WI38 (cell line): Measurements from ENCODE around the gene NR4A1.

Experiments used
- H3K4me3 ChIP-seq: 2 replicates; pipeline ENCODE4 v1.5.1; 2011; ENCODE audit warnings: low read depth, mild to moderate bottlenecking, control low read depth, low read length
- TF ChIP-seq, protein P1 (sequence below): IDR thresholded peaks from 2 replicates; pipeline ENCODE4 v1.5.1; 2012; ENCODE audit warnings: low read depth, mild to moderate bottlenecking, control low read depth, low read length

The NR4A1 gene

DNA sequence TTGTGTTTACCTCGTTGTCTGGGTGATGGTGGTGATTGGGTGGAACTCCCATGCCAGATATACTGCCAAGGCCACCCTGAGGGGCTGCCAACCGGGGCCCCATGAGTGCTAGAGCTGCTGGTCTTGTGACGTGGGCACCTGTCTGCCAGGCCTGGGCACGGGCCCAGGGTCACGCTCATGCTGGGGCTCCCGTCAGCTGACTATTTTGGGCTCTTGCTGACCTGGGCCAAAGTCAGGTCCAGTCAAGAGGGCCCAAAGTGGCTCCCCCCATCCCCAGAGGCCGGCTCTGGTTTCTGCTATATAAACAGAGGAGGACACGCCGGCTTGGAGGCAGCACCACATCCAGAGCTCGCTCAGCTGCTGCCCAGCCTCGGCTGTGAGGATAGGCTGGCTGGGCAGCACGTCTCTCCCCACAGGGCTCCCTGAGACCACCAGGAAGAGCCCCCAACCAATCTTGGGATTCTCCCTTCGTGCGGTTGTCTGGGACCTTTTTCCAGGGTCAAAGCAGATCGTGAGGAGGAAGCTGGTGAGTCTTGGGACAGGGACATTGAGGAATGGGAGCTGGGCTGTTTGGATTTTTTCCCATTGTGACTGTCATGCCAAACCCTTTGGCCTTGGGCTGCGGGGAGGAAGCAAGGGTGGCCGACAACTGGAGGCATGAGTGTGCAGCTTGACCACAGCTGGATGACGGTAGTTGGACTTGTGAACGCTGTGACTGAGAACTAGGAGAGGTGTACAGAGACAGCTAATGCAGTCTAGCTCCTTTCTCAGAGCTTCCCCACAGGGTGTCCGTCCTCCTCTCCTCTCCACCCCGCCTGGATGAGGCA is 7.6 kb upstream of the NR4A1 start:
- no peak overlapping the region for H3K4me3 ChIP-seq
- TF ChIP-seq, protein P1, sequence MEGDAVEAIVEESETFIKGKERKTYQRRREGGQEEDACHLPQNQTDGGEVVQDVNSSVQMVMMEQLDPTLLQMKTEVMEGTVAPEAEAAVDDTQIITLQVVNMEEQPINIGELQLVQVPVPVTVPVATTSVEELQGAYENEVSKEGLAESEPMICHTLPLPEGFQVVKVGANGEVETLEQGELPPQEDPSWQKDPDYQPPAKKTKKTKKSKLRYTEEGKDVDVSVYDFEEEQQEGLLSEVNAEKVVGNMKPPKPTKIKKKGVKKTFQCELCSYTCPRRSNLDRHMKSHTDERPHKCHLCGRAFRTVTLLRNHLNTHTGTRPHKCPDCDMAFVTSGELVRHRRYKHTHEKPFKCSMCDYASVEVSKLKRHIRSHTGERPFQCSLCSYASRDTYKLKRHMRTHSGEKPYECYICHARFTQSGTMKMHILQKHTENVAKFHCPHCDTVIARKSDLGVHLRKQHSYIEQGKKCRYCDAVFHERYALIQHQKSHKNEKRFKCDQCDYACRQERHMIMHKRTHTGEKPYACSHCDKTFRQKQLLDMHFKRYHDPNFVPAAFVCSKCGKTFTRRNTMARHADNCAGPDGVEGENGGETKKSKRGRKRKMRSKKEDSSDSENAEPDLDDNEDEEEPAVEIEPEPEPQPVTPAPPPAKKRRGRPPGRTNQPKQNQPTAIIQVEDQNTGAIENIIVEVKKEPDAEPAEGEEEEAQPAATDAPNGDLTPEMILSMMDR = no peak

DNA sequence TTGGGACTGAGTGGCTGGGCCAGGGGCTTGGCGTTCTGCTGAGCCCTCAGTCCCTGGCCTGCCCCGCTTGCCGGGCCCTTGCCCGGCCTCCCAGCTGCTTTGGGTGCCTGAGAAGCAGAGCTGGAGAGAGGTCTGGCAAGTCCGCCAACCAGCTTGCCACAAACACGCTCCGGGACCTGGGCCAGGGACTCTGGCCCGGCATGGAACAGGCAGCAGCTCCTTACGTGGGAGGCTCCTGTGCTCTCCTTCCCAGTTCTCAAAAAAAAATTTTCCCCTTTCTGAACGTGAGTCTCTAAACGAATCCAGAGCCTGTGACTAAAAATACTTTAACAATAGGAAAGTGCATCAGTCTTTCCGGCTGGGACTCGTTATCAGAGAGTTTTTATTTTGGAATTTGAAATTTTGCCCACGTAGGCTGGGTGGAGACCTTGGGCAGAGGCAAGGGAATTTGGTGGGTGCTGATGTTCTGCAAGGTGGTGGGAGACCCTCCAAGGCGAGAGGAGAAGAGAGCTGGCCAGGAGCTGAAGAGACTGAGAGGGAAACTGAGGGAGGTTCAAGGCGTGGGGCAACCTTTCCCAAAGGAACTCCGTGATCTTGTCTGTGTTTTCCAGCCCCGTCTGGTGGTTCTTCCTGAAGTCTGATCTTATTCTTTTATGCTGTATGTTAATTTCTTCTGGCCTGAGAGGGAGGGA is 6.8 kb upstream of the NR4A1 start:
- no peak overlapping the region for H3K4me3 ChIP-seq
- TF ChIP-seq, protein P1 = no peak

DNA sequence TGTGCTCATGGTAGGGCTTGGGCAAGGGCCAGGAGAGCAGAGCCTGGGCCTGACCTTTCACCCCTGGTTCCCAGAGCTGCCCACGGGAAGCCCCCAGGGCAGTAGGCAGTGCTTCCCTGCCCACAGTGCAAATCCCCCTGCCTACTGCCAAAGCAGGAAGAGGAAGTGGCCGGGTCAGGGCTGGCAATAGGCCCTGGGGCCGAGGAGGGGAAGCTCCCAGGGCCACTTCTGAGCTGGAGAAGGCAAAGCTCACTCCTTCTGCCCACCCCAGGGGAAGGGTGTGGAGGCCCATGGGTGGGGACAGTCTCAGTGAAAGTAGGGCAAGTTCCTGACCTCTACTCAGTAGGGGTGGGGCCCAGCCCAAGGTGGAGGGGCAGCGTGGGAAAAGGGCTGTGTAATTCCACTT is 5.4 kb upstream of the NR4A1 start:
- H3K4me3 ChIP-seq = no peak overlapping the region
- TF ChIP-seq, protein P1 = no peak

DNA sequence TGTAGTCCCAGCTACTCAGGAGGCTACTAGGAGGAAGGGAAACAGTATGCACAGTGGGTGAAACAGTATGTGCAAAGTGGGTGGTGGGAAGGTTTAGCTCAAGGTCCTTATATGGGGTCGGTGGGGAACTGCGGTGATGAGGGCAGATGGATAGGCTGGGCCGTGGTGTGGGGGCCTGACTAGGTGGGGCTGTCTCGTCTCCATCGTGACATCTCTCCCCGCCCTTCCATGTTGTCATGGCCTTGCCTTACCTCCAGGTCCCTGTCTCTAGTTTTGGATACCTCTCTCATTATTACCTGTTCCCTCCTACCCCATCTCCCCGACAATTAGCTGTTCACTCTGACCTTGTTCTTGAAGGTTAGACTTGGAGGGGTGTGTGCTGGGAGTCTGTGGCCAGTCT is 4.4 kb upstream of the NR4A1 start:
- no peak overlapping the region for H3K4me3 ChIP-seq
- TF ChIP-seq, protein P1 = no peak

DNA sequence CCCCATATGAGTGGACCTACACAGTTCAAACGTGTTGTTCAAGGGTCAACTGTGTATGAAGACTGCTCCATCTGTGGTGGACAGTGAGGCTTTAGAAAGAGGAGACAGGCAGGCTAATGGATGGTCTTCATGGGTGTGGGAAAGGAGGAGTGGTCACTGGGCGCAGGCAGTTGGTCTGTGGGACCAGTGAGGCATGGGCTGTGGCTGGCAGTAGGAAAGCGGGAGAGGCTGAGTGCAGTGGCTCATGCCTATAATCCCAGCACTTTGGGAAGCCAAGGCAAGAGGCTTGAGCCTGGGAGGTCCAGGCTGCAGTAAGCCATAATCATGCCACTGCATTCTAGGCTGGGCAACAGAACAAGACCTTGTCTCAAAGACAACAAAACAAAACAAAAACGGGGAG is 2.0 kb upstream of the NR4A1 start:
- TF ChIP-seq, protein P1 = no peak

DNA sequence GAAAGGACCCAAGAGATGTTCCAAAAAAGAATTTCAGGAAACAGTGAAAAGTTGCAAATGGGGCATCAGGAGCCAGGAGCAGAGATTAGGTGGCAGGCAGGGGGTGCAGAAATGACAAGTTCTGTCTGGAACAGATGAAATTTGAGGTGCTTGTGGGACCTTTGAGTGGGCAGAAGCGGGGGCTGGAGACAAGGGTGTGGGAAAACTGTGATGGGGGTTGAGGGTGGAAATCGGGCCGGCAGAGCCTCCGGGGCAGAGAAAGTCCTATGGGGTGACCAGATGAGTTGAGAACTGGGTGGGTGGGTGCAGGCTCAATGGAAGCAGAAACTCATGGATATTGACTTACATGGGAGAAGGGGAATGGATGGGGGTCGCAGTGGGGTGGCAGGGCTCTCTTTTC is 1.6 kb upstream of the NR4A1 start:
- TF ChIP-seq, protein P1 = no peak
- no peak overlapping the region for H3K4me3 ChIP-seq

More for the DNA sequence above, 2.0 kb upstream of the NR4A1 start:
- no peak overlapping the region for H3K4me3 ChIP-seq
